ENCODE results near the gene PTPRD. TPM values are rescaled to one million over a fixed set of nuclear protein-coding genes. Genes with fewer than 3 reads are reported as not detected.

PTPRD gene
- total RNA-seq, 1 experiment from 2014 or later: not detected

DNA sequence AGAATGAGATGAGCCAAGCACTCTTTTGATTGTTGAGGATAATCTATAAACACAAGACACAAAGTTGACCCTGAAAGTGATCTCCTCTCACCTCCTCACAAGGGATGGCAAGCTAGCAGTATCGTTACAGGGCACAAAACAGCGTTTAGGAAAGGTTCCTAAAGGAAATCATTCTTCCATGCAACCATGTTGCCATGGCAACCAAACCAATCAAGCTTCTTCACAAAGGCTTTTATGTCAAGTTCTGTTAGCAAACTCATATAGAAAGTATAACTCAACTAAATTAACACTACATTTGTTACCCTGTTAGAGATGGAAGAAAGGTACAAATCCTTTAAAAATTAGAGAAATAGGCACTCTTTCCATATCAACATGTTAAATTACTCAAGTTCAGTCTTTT is 1796.4 kb downstream of the PTPRD start:
- ChIA-PET POLR2A (no interaction called here), CTCF (no interaction called here)
- no peak for DNase-seq (ENCODE audit: low read depth, low spot score)
- no peak for ATAC-seq
- H3K27me3 ChIP-seq (ENCODE audit: control insufficient read depth, insufficient read depth, low read length): no peaks in the 10 kb centered on the region
- no peak for TF ChIP-seq POLR2AphosphoS5 (IDR thresholded peaks at IDR 0.05; ENCODE audit: low read depth, low read length)
- TF ChIP-seq TCF7L2 (IDR thresholded peaks at IDR 0.05; ENCODE audit: low read depth, low read length): no peak
- TF ChIP-seq, protein P1, sequence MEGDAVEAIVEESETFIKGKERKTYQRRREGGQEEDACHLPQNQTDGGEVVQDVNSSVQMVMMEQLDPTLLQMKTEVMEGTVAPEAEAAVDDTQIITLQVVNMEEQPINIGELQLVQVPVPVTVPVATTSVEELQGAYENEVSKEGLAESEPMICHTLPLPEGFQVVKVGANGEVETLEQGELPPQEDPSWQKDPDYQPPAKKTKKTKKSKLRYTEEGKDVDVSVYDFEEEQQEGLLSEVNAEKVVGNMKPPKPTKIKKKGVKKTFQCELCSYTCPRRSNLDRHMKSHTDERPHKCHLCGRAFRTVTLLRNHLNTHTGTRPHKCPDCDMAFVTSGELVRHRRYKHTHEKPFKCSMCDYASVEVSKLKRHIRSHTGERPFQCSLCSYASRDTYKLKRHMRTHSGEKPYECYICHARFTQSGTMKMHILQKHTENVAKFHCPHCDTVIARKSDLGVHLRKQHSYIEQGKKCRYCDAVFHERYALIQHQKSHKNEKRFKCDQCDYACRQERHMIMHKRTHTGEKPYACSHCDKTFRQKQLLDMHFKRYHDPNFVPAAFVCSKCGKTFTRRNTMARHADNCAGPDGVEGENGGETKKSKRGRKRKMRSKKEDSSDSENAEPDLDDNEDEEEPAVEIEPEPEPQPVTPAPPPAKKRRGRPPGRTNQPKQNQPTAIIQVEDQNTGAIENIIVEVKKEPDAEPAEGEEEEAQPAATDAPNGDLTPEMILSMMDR (IDR thresholded peaks at IDR 0.05): no peak
- TF ChIP-seq SIN3A (IDR thresholded peaks at IDR 0.05; ENCODE audit: borderline replicate concordance, insufficient read depth, low read depth, low read length): no peak
- no peak overlapping the region for H3K4me3 ChIP-seq (ENCODE audit: low read depth in 2 of 2, low read length in 2 of 2)
- H3K9me3 ChIP-seq (ENCODE audit: control insufficient read depth, insufficient read depth, low read depth, low read length): no peaks in the 10 kb centered on the region
- no peaks in the 10 kb centered on the region for H3K36me3 ChIP-seq (ENCODE audit: control insufficient read depth, insufficient read depth, low read length)
- no TSS peak for BruUV-seq (replicated peaks)
- in situ Hi-C loops (cut with HindIII; ENCODE audit: low pct_unique_long_range_greater_than_20kb, low sequenced_read_pairs): no loop called here
- intact Hi-C loops (cut with micrococcal nuclease; ENCODE audit: unreplicated experiment): no loop called here
- H3K27ac ChIP-seq (ENCODE audit: low read length): no peak overlapping the region
- H3K4me1 ChIP-seq (ENCODE audit: control insufficient read depth, insufficient read depth, low read length): no peaks in the 10 kb centered on the region

GRCh38 chr9:8815931-8816330 is 1796.9 kb downstream of the PTPRD start:
- ChIA-PET POLR2A (no interaction called here), CTCF (no interaction called here)
- intact Hi-C loops (cut with micrococcal nuclease; ENCODE audit: unreplicated experiment) (no loop called here), in situ Hi-C loops (cut with HindIII; ENCODE audit: low pct_unique_long_range_greater_than_20kb, low sequenced_read_pairs) (no loop called here)
- Histone ChIP-seq H3K4me3 (ENCODE audit: low read depth in 2 of 2, low read length in 2 of 2) (no peak overlapping the region), H3K27ac (ENCODE audit: low read length) (no peak overlapping the region), H3K4me1 (ENCODE audit: control insufficient read depth, insufficient read depth, low read length) (no peaks in the 10 kb centered on the region), H3K27me3 (ENCODE audit: control insufficient read depth, insufficient read depth, low read length) (no peaks in the 10 kb centered on the region), H3K9me3 (ENCODE audit: control insufficient read depth, insufficient read depth, low read depth, low read length) (no peaks in the 10 kb centered on the region), H3K36me3 (ENCODE audit: control insufficient read depth, insufficient read depth, low read length) (no peaks in the 10 kb centered on the region)
- ATAC-seq: no peak
- TF ChIP-seq TCF7L2 (IDR thresholded peaks at IDR 0.05; ENCODE audit: low read depth, low read length) (no peak), POLR2AphosphoS5 (IDR thresholded peaks at IDR 0.05; ENCODE audit: low read depth, low read length) (no peak), SIN3A (IDR thresholded peaks at IDR 0.05; ENCODE audit: borderline replicate concordance, insufficient read depth, low read depth, low read length) (no peak)
- TF ChIP-seq, protein P1 (IDR thresholded peaks at IDR 0.05): no peak
- DNase-seq (ENCODE audit: low read depth, low spot score): no peak
- no TSS peak for BruUV-seq (replicated peaks)

- intact Hi-C loops (cut with micrococcal nuclease; ENCODE audit: unreplicated experiment) (no loop called here), in situ Hi-C loops (cut with HindIII; ENCODE audit: low pct_unique_long_range_greater_than_20kb, low sequenced_read_pairs) (no loop called here)
- Histone ChIP-seq H3K4me3 (ENCODE audit: low read depth in 2 of 2, low read length in 2 of 2) (no peak overlapping the region), H3K36me3 (ENCODE audit: control insufficient read depth, insufficient read depth, low read length) (no peaks in the 10 kb centered on the region), H3K27me3 (ENCODE audit: control insufficient read depth, insufficient read depth, low read length) (no peaks in the 10 kb centered on the region), H3K27ac (ENCODE audit: low read length) (no peak overlapping the region), H3K9me3 (ENCODE audit: control insufficient read depth, insufficient read depth, low read depth, low read length) (no peaks in the 10 kb centered on the region), H3K4me1 (ENCODE audit: control insufficient read depth, insufficient read depth, low read length) (no peaks in the 10 kb centered on the region)
- no peak for ATAC-seq
- TF ChIP-seq TCF7L2 (IDR thresholded peaks at IDR 0.05; ENCODE audit: low read depth, low read length) (no peak), REST (IDR thresholded peaks at IDR 0.05; ENCODE audit: insufficient read depth in 1 of 2, low read depth in 2 of 2, low read length in 1 of 2) (no peak), POLR2AphosphoS5 (IDR thresholded peaks at IDR 0.05; ENCODE audit: low read depth, low read length) (no peak), SIN3A (IDR thresholded peaks at IDR 0.05; ENCODE audit: borderline replicate concordance, insufficient read depth, low read depth, low read length) (no peak)
- TF ChIP-seq, protein P1 (IDR thresholded peaks at IDR 0.05): no peak
- CTCF ChIA-PET: no interaction called here
- POLR2A ChIA-PET: no interaction called here
- DNase-seq (ENCODE audit: low read depth, low spot score): no peak
- BruUV-seq (replicated peaks): no TSS peak
Observed at GRCh38 chr9:8815219-8815618, 1797.6 kb downstream of the PTPRD start.
